ENCODE data around the gene SPA17. TPM values are rescaled to one million over a fixed set of nuclear protein-coding genes. Genes with fewer than 3 reads are reported as not detected.

The SPA17 gene
- total RNA-seq, 2 experiments from 2014 or later, result 3.1 to 3.6 TPM

DNA sequence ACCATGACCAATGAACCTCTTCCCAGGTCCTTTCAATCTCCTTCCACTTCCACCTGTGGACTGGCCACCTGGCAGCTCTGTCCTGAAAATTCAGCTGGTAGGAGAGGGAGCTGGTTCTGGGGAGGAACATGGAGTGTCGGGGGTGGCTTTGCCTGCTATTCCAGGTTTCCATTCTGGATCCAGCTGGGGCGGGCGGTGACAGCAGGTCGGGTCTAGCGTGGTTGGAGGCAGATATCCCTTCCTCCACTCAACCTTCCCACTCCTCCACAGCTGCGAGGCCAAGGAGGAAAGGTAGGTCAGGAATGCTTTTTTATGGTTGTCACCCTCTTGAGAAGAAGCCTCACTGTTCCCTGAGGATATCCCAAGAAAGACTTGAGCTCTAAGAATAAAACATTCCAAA, 69.3 kb downstream of the SPA17 start:
- peaks cover 1% of the 10 kb centered on the region for H3K36me3 Mint-ChIP-seq (ENCODE audit: low read depth)
- no peak overlapping the region for H3K4me3 Mint-ChIP-seq
- intact Hi-C loops (cut with micrococcal nuclease), result no loop called here
- H3K9me3 Mint-ChIP-seq, result no peaks in the 10 kb centered on the region
- DNase-seq, result no peak
- H3K27ac Mint-ChIP-seq, result no peak overlapping the region
- ChIA-PET CTCF (interaction anchor here (1.0 to 9.5 kb wide), 6 partner anchors 14 to 399 kb away, joined by 3 to 77 read pairs (median 8); partner anchors contain the start of genes ESAM, SIAE and SPA17), POLR2A (no interaction called here)
- ATAC-seq, result no peak
- peaks cover 15% of the 10 kb centered on the region for H3K27me3 Mint-ChIP-seq
- TF ChIP-seq, protein P1, sequence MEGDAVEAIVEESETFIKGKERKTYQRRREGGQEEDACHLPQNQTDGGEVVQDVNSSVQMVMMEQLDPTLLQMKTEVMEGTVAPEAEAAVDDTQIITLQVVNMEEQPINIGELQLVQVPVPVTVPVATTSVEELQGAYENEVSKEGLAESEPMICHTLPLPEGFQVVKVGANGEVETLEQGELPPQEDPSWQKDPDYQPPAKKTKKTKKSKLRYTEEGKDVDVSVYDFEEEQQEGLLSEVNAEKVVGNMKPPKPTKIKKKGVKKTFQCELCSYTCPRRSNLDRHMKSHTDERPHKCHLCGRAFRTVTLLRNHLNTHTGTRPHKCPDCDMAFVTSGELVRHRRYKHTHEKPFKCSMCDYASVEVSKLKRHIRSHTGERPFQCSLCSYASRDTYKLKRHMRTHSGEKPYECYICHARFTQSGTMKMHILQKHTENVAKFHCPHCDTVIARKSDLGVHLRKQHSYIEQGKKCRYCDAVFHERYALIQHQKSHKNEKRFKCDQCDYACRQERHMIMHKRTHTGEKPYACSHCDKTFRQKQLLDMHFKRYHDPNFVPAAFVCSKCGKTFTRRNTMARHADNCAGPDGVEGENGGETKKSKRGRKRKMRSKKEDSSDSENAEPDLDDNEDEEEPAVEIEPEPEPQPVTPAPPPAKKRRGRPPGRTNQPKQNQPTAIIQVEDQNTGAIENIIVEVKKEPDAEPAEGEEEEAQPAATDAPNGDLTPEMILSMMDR (IDR thresholded peaks at IDR 0.05), result no peak
- peaks cover 18% of the 10 kb centered on the region for H3K4me1 Mint-ChIP-seq (ENCODE audit: low read depth)

DNA sequence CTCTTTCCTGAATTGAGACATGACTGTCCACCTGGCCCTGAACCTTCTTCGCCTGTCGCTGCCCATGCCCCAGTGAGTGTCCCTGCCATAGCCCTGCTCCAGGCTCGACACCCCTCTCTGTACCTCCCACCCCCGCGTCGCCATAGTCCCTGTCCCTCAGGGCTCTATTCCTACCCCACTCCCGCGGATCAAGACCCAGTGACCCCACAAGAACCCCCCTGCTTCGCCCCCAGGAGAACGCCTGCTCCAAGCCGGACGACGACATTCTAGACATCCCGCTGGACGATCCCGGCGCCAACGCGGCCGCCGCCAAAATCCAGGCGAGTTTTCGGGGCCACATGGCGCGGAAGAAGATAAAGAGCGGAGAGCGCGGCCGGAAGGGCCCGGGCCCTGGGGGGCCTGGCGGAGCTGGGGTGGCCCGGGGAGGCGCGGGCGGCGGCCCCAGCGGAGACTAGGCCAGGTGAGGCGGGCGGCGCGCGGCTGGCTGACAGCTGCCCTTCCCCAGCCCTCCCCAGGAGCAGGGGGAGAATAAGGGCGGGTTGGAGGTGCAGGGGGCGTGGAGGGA, 71.6 kb downstream of the SPA17 start:
- ChIA-PET POLR2A (interaction anchor here (0.7 to 1.4 kb wide), 4 partner anchors 17 to 119 kb away, joined by 3 to 4 read pairs (median 3); partner anchors contain the start of genes ESAM, SIAE and SPA17), CTCF (interaction anchor here (1.0 to 9.5 kb wide), 13 partner anchors 7 to 125 kb away, joined by 3 to 77 read pairs (median 8); partner anchors contain the start of genes ESAM, ROBO3, SIAE and SPA17)
- Mint-ChIP-seq H3K27ac (no peak overlapping the region), H3K4me3 (peak overlapping the region; percentile 79), H3K36me3 (ENCODE audit: low read depth) (peaks cover 1% of the 10 kb centered on the region), H3K4me1 (ENCODE audit: low read depth) (peaks cover 11% of the 10 kb centered on the region), H3K9me3 (no peaks in the 10 kb centered on the region), H3K27me3 (peaks cover 11% of the 10 kb centered on the region)
- intact Hi-C loops (cut with micrococcal nuclease), result loop anchor here (5.0 kb wide), 1 partner anchor 73 kb away; the partner anchor contains the start of genes SIAE and SPA17
- no peak for DNase-seq
- TF ChIP-seq, protein P1 (IDR thresholded peaks at IDR 0.05), result no peak
- ATAC-seq, result no peak

DNA sequence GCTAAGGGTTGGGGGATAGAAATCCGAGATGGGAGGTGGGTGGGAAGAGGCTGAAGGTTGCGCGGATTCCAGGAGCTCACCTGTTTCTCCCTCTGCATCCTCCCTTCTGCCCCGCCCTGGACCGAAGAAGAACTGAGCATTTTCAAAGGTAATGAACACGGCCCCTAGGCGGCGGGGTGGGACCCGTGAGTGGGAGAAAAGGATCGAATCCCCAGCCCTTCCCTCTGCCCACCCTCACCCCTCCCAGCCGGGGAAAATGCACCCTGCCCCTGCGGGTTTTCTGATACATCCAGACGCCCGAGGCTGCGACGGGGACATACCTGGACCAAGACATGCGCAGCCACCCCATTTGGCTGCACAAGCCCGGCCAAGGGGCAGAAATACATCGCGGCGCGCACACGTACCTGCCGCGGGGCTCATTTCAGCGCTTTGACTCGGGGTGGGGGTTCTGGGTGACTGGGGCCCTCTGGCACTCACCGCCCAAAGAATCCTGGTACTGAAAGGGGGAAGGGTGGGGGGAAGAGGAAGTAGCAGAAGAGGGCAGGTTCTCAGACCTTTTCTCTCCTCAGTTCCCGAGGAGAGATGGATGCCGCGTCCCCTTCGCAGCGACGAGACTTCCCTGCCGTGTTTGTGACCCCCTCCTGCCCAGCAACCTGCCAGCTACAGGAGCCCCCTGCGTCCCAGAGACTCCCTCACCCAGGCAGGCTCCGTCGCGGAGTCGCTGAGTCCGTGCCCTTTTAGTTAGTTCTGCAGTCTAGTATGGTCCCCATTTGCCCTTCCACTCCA, 72.3 kb downstream of the SPA17 start:
- Mint-ChIP-seq H3K9me3 (no peaks in the 10 kb centered on the region), H3K27ac (peak overlapping the region; percentile 79), H3K27me3 (peaks cover 11% of the 10 kb centered on the region), H3K4me3 (peak overlapping the region; percentile 79), H3K4me1 (ENCODE audit: low read depth) (peaks cover 4% of the 10 kb centered on the region), H3K36me3 (ENCODE audit: low read depth) (peaks cover 1% of the 10 kb centered on the region)
- TF ChIP-seq, protein P1 (IDR thresholded peaks at IDR 0.05), result no peak
- POLR2A ChIA-PET, result interaction anchor here (0.7 to 1.4 kb wide), 7 partner anchors 16 to 120 kb away, joined by 3 to 4 read pairs (median 3); partner anchors contain the start of genes ESAM, SIAE and SPA17
- CTCF ChIA-PET, result interaction anchor here (0.6 to 9.5 kb wide), 26 partner anchors 9 to 125 kb away, joined by 3 to 77 read pairs (median 7); partner anchors contain the start of genes ESAM, ROBO3, SIAE and SPA17
- peak; percentile 67 for DNase-seq
- intact Hi-C loops (cut with micrococcal nuclease), result loop anchor here (2.0 to 5.0 kb wide), 2 partner anchors 15 to 74 kb away; partner anchors contain the start of genes SIAE and SPA17
- ATAC-seq, result peak; percentile 20

DNA sequence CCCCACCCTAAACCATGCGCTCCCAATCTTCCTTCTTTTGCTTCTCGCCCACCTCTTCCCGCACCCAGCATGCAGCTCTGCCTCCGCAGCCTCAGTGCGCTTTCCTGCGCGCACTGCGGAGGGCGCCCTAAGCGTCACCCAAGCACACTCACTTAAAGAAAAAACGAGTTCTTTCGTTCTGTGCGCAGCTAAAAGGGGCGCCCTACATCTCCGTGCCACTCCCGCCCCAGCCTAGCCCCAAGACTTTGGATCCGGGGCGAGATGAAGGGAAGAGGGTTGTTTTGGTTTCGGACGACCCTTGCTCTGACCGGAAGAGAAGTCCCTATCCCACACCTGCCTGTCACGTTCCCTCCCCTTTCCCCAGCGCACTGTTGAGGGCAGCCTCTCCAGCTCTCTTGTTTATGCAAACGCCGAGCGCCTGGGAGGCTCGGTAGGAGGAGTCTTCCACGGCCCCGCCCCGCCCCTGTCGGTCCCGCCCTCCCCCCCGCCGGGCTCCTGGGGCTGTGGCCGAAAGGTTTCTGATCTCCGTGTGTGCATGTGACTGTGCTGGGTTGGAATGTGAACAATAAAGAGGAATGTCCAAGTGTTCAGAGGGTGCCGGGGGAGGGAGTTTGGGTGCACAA, 73.0 kb downstream of the SPA17 start:
- no peaks in the 10 kb centered on the region for H3K9me3 Mint-ChIP-seq
- DNase-seq, result peak; percentile 79
- CTCF ChIA-PET, result interaction anchor here (0.6 to 9.5 kb wide), 25 partner anchors 9 to 126 kb away, joined by 3 to 77 read pairs (median 7); partner anchors contain the start of genes ESAM, ROBO3, SIAE and SPA17
- peak overlapping the region; percentile 79 for H3K27ac Mint-ChIP-seq
- peaks cover 6% of the 10 kb centered on the region for H3K27me3 Mint-ChIP-seq
- ATAC-seq, result peak; percentile 92
- H3K36me3 Mint-ChIP-seq (ENCODE audit: low read depth), result peaks cover 1% of the 10 kb centered on the region
- peak overlapping the region; percentile 79 for H3K4me3 Mint-ChIP-seq
- peaks cover 4% of the 10 kb centered on the region for H3K4me1 Mint-ChIP-seq (ENCODE audit: low read depth)
- intact Hi-C loops (cut with micrococcal nuclease), result loop anchor here (2.0 to 5.0 kb wide), 2 partner anchors 14 to 74 kb away; partner anchors contain the start of genes SIAE and SPA17
- TF ChIP-seq, protein P1 (IDR thresholded peaks at IDR 0.05), result no peak
- POLR2A ChIA-PET, result interaction anchor here (0.7 to 1.4 kb wide), 4 partner anchors 18 to 73 kb away, joined by 3 to 4 read pairs (median 4); partner anchors contain the start of genes SIAE and SPA17

Other genes starting within 250 kb of the SPA17 start
- not detected for gene OR8B4, start 249.0 kb upstream of the SPA17 start, total RNA-seq
- not detected for gene OR8B8, start 228.2 kb upstream of the SPA17 start, total RNA-seq
- gene OR8B12, start 130.2 kb upstream of the SPA17 start, total RNA-seq, result not detected
- gene OR8A1, start 103.9 kb upstream of the SPA17 start, total RNA-seq, result not detected
- not detected for gene PANX3, start 62.5 kb upstream of the SPA17 start, total RNA-seq
- 10 to 100 TPM; 31.9 to 32.1 TPM for gene TBRG1, start 51.0 kb upstream of the SPA17 start, total RNA-seq
- gene SIAE, start 165 bp upstream of the SPA17 start, total RNA-seq, result 1 to 10 TPM; 5.0 to 6.2 TPM
- 1 to 10 TPM; 5.7 to 6.4 TPM for gene NRGN, start 66.0 kb downstream of the SPA17 start, total RNA-seq
- gene VSIG2, start 78.4 kb downstream of the SPA17 start, total RNA-seq, result under 1 TPM in 1 of 2 experiments, not detected in 1; 0.32 TPM
- under 1 TPM; 0.60 to 0.65 TPM for gene ESAM, start 88.4 kb downstream of the SPA17 start, total RNA-seq
- 1 to 10 TPM; 5.8 to 7.3 TPM for gene MSANTD2, start 126.5 kb downstream of the SPA17 start, total RNA-seq
- 10 to 100 TPM; 17.6 to 18.4 TPM for gene ROBO3, start 191.5 kb downstream of the SPA17 start, total RNA-seq
- not detected for gene ROBO4, start 224.0 kb downstream of the SPA17 start, total RNA-seq
- not detected for gene HEPN1, start 245.3 kb downstream of the SPA17 start, total RNA-seq